GM18861 (cell line): ENCODE results near the gene FAM193A.
"Not testable (repeated sequence)": the region's sequence is repeated elsewhere in the genome, so short reads cannot be mapped to it uniquely, and the experiment has no call there.

Experiments used
- ATAC-seq: cut with Tn5 transposase; IDR thresholded peaks from one replicate; pipeline ENCODE4 v1.9.1; 2021; ENCODE audit not compliant: unreplicated experiment

FAM193A gene

GRCh38 chr4:2606960-2607506 is 70.6 kb downstream of the FAM193A start:
- no peak for ATAC-seq

- ATAC-seq = no peak
Observed at GRCh38 chr4:2607822-2608221, 71.4 kb downstream of the FAM193A start.

GRCh38 chr4:2608291-2608690 is 71.8 kb downstream of the FAM193A start:
- no peak for ATAC-seq

GRCh38 chr4:2615821-2616220 is 79.4 kb downstream of the FAM193A start:
- ATAC-seq = no peak

GRCh38 chr4:2617955-2618354 is 81.5 kb downstream of the FAM193A start:
- no peak for ATAC-seq

- ATAC-seq = not testable (repeated sequence)
Observed at GRCh38 chr4:2618729-2619128, 82.3 kb downstream of the FAM193A start.

GRCh38 chr4:2619459-2619858 is 83.0 kb downstream of the FAM193A start:
- ATAC-seq = no peak

GRCh38 chr4:2621419-2621818 is 85.0 kb downstream of the FAM193A start:
- no peak for ATAC-seq

- ATAC-seq = no peak
Observed at GRCh38 chr4:2623442-2623841, 87.0 kb downstream of the FAM193A start.

GRCh38 chr4:2624782-2625530 is 88.5 kb downstream of the FAM193A start:
- ATAC-seq = no peak

GRCh38 chr4:2626231-2626630 is 89.8 kb downstream of the FAM193A start:
- ATAC-seq = no peak

GRCh38 chr4:2630556-2631273 is 94.3 kb downstream of the FAM193A start:
- no peak for ATAC-seq

GRCh38 chr4:2634014-2634413 is 97.6 kb downstream of the FAM193A start:
- ATAC-seq = no peak

- ATAC-seq = no peak
Observed at GRCh38 chr4:2636331-2636730, 99.9 kb downstream of the FAM193A start.

GRCh38 chr4:2636994-2637393 is 100.5 kb downstream of the FAM193A start:
- not testable (repeated sequence) for ATAC-seq

GRCh38 chr4:2637956-2638552 is 101.6 kb downstream of the FAM193A start:
- ATAC-seq = no peak

- no peak for ATAC-seq
Observed at GRCh38 chr4:2638730-2639129, 102.3 kb downstream of the FAM193A start.

- no peak for ATAC-seq
Observed at GRCh38 chr4:2642968-2643367, 106.5 kb downstream of the FAM193A start.

- ATAC-seq = no peak
Observed at GRCh38 chr4:2643555-2643954, 107.1 kb downstream of the FAM193A start.

GRCh38 chr4:2646396-2647149 is 110.1 kb downstream of the FAM193A start:
- no peak for ATAC-seq
